ENCODE data around the gene CREBRF.

- no peak for TF ChIP-seq POLR2A (IDR thresholded peaks at IDR 0.05)
- TF ChIP-seq CTCF (IDR thresholded peaks at IDR 0.05): no peak
These were observed 39.5 kb upstream of the CREBRF start for GRCh38 chr5:173016598-173017046.

Measured in sigmoid colon (tissue), 3 donors.